Suppressor macrophage treated with lipopolysaccharide for 1 hour (primary cell): ENCODE data around the gene TYW1B.
A peak's percentile ranks its signal among the peaks of the same experiment; 100 is the strongest.
"Not testable (repeated sequence)": the region's sequence is repeated elsewhere in the genome, so short reads cannot be mapped to it uniquely, and the experiment has no call there.

ENCODE experiments used
- DNase-seq, 3 donors: peaks; one replicate each; pipeline ENCODE4 v3.0.0-alpha.2; 2020 to 2022

TYW1B gene

GRCh38 chr7:72751378-72751777 is 76.6 kb downstream of the TYW1B start:
- no peak for DNase-seq

GRCh38 chr7:72748649-72749048 is 79.4 kb downstream of the TYW1B start:
- DNase-seq, result not testable (repeated sequence)

DNA sequence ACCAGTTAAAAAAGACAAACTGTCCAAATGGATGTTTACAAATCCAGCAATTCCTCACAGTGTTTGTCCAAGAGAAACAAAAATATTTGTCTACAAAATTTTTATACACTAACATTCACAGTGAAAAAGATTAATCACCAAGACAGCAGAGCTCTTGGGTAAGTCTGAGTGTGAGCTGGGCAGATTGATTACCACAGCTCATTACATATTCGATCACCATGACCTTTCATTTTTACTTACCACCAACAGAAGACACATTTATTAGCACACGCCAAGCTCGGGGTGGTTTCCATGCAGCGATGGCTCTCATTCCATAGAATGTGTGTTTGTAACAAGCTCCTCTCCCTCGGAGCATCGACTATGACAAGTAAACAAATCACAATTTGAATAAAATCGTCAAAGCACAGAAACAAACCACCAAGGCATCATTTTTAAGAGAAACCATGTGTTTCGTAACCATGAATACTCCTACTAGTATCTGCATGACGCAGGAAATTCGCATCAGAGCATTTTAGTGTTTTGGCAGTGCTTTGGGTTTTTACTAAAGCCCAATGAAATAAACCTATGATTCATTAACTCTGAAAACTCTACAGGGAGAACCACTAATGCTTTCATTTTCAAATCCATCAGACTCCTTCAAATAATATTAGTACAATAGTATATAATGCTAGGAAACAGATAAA is 83.6 kb downstream of the TYW1B start:
- DNase-seq, result not testable (repeated sequence)

DNA sequence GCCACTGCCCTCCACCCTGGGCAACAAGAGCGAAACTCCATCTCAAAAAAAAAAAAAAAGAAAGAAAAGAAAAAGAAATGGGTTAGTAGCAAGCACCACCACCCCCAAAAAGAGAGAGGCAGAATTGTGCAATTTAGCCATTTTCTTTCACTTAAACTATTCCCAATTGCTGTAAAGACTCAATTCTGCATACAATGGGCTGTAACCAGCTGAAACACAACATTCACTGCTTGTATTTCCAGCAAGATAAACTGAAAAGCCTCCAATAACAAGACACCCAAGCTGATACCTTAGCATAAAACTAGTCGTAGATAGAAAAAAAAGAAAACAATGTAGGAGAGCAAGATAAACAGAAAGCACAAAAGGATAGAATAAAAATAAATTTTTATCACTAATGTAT is 84.2 kb downstream of the TYW1B start:
- not testable (repeated sequence) for DNase-seq

GRCh38 chr7:72739716-72740115 is 88.3 kb downstream of the TYW1B start:
- not testable (repeated sequence) for DNase-seq

DNA sequence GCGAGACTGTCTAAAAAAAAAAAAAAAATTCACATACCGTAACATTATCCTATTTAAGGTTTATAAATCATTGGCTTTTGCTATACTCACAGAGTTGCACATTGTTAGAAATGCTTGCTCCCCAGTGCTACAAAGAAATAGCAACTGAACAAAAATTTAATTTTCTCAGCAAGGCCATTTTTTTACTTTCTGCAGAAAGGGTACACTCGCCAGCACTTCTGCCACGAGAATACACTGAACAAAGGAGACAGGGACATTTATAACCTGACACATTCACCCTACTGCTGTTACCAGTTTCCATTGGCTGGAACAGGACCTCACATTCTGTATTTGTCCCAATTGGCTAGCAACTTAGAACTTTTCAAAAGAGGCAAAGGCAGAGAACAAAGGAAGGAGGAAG is 92.1 kb downstream of the TYW1B start:
- DNase-seq, result not testable (repeated sequence)

DNA sequence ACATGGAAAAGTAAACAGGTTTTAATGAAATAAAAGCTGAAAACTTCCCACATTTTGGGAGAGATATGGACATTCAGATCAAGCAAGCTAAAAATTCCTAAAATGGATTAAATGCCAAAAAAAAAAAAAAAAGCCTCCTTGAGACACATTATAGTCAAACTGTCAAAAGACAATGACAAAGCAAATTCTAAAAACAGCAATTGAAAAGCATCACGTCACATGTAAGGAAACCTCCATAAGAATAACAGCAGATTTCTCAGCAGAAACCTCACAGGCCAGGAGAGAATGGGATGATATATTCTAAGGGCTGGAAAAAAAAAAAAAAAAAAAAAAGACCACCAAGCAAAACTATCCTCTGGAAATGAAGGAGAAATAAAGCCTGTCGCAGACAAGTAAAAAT is 97.2 kb downstream of the TYW1B start:
- not testable (repeated sequence) for DNase-seq

GRCh38 chr7:72730384-72730783 is 97.6 kb downstream of the TYW1B start:
- not testable (repeated sequence) for DNase-seq

- DNase-seq, result not testable (repeated sequence)
These were observed 98.9 kb downstream of the TYW1B start for GRCh38 chr7:72729130-72729529.

GRCh38 chr7:72722694-72723093 is 105.3 kb downstream of the TYW1B start:
- DNase-seq, result not testable (repeated sequence)

GRCh38 chr7:72720890-72721289 is 107.1 kb downstream of the TYW1B start:
- not testable (repeated sequence) for DNase-seq

DNA sequence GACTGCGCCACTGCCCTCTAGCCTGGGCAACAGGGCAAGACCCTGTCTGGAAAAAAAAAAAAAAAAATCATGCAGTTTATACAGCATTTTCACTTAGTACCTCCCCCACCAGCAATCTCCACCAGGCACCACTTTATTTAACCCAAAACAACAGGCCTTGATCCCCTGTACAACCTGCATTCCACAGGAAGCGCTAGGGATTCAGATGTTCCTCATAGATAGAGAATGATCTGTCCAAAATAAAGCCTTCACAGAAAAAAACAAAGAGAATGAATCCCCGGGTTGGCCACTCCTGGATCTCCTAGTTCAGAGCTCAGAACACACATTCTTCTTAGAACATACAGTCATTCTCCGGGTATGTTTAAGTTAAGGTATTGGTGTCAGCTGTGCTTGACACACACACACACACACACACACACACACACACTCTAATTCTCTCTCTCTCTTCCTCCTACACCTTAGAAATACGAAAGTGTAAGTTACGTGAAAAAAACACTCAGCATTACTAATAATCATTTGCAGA is 110.7 kb downstream of the TYW1B start:
- not testable (repeated sequence) for DNase-seq

GRCh38 chr7:72711927-72712326 is 116.1 kb downstream of the TYW1B start:
- DNase-seq, result not testable (repeated sequence)

- no peak for DNase-seq
These were observed 117.0 kb downstream of the TYW1B start for GRCh38 chr7:72710983-72711382.

DNA sequence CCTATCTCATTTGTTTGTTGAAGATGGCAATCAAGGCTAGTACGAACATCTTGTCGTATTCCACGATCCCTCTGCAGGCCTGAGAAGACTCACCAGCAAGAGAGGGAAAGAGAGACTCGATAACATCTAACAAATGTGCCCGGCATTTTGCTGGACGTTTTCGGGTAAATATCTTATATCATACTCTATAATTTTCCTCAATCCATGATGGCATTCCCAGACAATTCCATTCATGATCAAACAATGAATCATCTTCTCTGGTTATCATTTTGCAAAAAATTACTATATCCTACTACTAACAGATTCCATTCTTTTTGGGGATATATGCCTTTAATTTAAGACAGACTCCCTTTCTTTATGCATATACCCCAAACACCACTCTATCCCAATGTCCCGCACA is 118.1 kb downstream of the TYW1B start:
- no peak for DNase-seq

DNA sequence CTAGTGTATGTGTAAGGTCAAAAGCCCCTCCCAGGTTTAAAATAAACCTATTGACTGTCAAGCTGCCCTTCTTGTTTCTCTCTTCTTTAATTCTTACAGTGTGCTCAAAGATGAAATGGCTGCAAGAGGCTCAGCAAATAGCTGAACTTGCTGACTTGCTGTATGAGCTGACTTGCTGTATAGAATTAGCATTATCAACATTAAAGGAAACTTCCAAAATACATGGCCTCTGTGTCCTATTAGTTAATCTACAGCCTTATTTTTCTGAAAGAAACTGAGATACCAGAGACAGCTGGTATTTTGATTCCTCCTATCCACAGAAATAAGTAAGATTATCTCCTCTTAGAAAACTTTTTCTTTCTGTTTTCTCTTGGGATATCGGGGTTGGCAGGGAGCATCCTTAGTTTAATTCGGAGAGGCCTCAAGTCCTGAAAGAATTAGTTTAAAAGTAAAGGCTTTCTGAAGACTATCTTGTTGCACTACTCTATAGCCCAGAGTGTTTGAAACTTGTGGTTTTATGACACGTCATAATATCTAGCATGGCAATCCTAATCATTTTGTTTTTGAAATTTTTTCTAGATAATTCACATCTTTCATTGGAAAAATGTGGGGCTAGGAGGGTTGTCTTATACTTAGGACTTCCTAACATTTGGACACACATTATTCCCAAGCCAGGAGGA is 119.5 kb downstream of the TYW1B start:
- not testable (repeated sequence) for DNase-seq

GRCh38 chr7:72706521-72706920 is 121.5 kb downstream of the TYW1B start:
- DNase-seq, result peak in 1 of 3 donors; percentile 2

DNA sequence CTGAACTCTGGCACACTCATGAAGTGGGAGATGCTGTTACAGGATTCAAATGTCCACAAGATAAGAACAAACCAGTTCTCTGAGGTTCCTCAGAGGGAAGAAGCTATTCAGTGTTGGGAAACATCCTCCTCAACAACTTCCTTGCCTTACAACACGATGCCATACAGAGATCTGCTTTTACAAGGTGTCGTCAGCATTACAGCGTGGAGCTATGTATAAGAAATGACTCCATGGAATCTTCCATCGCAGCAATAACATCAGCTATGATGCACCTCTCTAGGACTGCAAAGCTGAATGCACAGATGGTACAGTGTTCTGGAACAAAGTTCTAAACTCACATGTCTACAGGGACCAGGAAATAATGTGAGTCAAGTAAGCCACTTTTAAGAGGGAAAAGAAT is 122.3 kb downstream of the TYW1B start:
- peak; percentile 40 to 62 (median 50) for DNase-seq

DNA sequence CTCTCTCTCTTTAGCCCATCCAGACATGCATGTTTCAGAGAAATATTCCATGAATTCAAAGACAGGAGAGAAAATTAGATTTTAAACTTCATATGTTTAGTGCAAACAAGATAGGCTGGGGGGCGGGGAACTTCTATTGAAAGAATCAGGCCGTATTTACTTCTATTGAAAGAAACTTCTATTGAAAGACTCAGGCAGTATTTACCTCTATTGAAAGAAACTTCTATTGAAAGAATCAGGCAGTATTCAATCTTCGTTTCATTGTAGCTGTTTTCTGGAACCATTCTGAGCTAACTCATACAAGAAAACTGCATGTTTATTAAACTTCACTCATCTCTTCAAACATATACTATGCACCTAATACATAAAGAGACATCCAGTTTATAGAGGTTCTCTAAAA is 123.1 kb downstream of the TYW1B start:
- no peak for DNase-seq

GRCh38 chr7:72700548-72700947 is 127.5 kb downstream of the TYW1B start:
- not testable (repeated sequence) for DNase-seq

GRCh38 chr7:72697066-72697465 is 130.9 kb downstream of the TYW1B start:
- DNase-seq, result not testable (repeated sequence)

DNA sequence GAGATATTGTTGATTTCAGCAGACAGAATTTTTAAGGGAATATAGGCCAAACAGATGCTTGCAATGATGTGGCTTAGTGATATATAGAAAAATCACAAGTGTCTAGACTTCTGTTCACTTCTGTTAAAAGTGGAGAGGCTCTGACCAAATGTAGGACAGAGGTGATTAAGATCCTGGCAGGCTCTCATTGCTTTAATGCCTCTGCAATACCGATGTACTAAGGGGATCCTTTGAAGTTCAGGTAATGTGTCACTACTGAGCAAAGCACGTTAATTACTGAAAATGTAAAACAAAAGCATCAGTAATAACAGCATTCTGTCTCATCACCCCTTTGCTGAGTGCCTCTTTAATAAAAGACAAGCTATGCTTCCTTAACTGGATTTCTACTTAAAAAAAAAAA is 131.4 kb downstream of the TYW1B start:
- DNase-seq, result not testable (repeated sequence)

DNA sequence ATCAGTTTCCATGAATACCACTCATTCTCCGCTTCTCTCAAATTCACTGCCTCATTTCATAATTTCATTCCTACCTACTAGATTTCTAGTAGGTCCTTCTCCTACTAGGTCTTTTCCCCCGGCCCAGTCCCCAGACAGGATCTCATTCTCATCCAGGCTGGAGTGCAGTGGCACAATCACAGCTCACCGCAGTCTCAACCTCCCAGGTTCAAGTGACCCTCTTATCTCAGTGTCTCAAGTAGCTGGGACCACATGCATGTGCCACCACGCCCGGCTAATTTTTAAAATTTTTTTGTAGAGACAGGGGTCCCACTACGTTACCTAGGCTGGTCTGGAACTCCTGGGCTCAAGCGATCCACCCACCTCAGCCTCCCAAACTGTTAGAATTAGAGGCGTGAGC is 132.5 kb downstream of the TYW1B start:
- DNase-seq, result not testable (repeated sequence)

DNA sequence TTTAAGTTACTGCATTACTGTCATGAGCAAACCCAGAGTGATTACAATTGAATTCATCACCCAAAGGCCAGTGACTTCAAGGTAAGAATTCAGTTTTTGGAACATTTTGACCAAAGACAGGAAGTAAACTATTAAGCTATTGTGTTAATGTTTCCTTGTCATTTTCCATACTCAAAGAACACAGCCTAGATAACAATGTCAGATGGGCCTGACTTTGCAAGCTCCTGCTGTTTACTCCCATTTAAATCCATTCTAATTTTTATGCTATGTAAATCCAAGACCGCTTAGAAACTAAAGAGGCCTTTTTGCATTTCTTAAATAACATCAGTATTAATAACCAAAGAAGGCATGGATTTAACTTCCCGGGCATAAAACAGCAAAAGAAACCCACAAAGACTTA is 136.6 kb downstream of the TYW1B start:
- not testable (repeated sequence) for DNase-seq
